COR-L47 (cell line): Measurements from ENCODE around the gene MYBPHL.

ENCODE experiments used
- DNase-seq: peaks from one replicate; lab custom pipeline; 2025; lab: John Stamatoyannopoulos, UW

The MYBPHL gene

DNA sequence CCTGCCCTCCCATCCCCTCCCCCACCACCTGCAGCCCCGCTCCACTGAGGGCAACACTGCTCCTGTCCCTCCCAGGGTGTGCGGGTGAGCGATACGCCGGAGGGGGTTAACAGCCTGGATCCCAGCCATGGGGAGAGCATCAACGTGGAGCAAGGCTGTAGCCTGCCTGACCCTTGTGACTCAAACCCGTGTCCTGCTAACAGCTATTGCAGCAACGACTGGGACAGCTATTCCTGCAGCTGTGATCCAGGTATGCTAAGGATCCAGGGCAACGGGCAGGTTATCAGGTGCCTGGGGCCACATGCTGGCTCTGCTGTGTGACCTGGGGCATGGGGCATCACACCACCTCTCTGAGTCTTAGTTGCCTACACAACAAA, 42.4 kb downstream of the MYBPHL start:
- no peak for DNase-seq

DNA sequence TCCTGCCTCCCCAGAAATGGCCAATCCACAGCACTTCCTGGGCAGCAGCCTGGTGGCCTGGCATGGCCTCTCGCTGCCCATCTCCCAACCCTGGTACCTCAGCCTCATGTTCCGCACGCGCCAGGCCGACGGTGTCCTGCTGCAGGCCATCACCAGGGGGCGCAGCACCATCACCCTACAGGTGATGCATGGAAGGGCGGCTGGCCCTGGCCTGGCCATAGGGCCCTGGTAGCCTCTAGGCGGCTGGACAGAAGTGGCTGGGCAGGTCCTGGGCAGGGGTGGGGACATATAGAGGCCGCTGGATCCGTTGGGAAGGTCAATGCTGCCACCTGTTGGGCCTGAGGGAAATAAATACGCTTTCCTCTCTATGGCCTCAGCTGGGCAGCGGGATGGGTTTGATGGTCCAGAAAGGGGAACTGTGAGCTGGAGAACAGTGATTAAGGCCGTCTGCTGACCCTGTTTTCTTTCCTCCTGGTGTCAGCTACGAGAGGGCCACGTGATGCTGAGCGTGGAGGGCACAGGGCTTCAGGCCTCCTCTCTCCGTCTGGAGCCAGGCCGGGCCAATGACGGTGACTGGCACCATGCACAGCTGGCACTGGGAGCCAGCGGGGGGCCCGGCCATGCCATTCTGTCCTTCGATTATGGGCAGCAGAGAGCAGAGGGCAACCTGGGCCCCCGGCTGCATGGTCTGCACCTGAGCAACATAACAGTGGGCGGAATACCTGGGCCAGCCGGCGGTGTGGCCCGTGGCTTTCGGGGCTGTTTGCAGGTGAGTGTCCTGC, 43.0 kb downstream of the MYBPHL start:
- peak; percentile 50 for DNase-seq

DNA sequence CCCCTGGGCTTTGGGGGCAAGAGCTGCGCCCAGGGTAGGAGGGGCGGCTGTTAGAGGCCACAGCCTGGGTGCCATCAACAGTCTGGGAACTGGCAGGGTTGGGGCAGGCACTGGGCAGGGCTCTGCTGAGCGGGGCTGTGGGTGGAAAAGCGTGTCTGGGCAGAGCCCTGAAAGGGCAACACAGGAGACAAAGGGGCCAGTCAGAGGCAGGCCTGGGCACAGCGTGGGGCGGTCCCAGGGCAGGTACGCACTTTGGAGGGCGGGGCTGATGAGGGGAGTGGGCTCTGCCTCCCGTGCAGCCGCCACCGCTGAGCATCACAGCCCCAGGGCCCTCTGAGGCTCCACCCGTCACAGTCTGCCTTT, 43.6 kb downstream of the MYBPHL start:
- DNase-seq = peak; percentile 18

DNA sequence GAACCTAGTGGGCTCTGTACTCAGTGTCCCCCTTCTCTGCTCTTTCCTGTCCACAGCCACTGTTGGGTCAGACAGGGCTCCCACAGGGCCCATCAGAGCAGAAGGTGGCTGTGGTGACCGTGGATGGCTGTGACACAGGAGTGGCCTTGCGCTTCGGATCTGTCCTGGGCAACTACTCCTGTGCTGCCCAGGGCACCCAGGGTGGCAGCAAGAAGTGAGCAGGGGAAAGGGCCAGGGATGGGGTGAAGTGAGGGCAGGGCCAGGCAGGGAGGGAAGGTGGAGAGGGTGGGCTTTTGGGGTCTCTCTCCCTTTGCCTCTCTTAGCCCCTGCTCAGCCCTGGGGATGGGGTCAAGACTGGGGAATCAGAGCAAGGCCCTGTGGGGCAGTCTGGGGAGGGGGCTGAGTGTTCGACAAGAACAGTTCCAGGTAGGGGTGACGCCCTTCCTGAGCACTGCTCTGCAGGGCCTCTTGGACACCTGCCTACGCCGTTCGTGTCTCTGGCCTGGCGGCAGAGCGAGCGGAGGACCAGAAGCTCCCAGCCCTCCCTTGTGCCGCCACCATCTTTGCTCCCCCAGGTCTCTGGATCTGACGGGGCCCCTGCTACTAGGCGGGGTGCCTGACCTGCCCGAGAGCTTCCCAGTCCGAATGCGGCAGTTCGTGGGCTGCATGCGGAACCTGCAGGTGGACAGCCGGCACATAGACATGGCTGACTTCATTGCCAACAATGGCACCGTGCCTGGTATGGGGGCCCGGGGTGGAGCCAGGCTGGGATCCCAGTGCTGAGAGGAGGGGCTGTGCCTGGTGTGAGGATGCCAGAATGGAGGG, 44.4 kb downstream of the MYBPHL start:
- DNase-seq = no peak

DNA sequence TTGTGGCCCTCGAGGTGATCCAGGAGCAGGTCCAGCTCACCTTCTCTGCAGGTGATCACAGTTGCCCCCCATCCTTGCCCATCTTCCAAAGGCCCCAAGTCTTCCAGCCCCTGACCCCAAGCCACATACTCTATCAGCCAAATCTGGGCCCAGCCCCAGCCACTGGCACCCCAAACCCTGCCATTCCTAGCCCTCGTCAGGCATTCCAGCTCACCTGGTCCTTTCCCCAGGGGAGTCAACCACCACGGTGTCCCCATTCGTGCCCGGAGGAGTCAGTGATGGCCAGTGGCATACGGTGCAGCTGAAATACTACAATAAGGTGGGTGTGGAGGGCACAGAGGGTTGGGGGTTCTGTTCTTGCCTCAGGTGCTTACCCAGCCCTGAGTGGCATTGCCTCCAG, 45.2 kb downstream of the MYBPHL start:
- no peak for DNase-seq

DNA sequence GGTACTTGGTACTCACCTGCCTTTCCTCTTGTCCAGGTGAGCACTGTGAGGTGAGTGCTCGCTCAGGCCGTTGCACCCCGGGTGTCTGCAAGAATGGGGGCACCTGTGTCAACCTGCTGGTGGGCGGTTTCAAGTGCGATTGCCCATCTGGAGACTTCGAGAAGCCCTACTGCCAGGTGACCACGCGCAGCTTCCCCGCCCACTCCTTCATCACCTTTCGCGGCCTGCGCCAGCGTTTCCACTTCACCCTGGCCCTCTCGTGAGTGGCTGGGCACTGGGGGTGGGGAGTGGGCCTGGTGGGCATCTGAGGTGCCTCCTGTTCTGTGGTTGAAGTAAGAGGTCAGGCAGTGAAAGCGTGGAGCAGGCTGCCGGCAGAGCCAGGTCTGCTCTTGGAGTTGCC, 45.8 kb downstream of the MYBPHL start:
- no peak for DNase-seq

DNA sequence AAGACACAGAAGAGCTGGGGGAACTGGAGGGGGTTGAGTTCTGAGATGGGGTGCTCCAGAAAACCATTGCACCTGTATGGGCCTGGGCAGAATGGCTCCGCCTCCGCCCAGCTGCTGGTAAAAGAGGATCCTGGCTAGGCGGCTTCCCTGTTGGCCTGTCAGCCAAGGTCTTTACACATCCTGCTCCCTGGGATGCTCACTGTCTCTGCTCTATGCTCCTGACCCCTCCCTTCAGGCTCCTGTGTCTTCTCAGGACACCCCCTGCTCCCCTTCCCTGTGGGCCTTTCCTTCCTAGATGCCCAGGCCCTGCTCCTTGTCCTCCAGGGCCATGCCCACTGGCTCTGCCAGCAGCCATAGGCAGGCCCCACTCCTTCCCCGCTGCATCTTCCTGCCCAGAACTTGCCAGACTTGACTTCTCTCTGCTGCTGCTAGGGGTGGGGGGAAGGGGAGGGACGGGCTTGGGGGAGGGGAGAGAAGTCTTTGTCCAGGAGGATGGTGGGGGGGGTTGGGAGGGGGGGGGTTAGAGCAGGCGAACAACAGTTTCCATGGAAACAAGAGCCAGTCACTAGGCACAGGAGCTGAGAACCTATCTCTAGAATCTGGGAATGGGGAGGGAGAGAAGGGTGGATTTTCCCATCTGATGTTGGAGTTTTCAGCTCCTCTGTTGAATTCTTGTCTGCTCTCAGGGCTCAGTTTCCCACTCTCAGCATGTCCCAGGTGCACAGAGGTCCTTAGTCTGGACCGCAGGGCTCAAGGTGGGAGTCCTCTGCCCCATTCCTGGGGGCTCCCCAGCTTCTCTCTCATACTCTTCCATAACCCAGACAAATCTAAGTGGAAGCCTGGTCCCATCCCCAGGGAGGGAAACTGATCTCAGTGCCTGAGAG, 46.9 kb downstream of the MYBPHL start:
- no peak for DNase-seq

DNA sequence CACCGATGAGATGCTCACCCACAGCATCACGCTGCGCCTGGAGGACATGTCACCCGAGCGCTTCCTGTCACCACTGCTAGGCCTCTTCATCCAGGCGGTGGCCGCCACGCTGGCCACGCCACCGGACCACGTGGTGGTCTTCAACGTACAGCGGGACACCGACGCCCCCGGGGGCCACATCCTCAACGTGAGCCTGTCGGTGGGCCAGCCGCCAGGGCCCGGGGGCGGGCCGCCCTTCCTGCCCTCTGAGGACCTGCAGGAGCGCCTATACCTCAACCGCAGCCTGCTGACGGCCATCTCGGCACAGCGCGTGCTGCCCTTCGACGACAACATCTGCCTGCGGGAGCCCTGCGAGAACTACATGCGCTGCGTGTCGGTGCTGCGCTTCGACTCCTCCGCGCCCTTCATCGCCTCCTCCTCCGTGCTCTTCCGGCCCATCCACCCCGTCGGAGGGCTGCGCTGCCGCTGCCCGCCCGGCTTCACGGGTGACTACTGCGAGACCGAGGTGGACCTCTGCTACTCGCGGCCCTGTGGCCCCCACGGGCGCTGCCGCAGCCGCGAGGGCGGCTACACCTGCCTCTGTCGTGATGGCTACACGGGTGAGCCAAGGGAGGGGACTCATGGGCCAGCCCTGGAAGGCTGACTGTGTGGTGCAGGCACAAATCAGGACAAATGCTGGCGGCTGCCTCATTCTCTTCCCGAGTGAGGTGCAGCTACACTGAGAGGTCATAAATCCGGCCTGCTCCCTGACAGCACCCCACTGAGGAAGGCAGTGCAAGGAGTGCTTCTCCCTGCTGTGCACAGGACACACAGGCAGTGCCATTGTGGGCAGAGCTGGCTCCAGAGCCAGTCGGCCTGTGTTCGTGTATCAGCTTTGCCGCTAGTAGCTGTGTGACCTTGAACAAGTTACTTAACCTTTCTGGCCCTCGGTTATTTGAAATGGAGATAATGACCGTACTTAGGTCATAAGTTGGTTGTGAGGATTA, 48.0 kb downstream of the MYBPHL start:
- DNase-seq = no peak

DNA sequence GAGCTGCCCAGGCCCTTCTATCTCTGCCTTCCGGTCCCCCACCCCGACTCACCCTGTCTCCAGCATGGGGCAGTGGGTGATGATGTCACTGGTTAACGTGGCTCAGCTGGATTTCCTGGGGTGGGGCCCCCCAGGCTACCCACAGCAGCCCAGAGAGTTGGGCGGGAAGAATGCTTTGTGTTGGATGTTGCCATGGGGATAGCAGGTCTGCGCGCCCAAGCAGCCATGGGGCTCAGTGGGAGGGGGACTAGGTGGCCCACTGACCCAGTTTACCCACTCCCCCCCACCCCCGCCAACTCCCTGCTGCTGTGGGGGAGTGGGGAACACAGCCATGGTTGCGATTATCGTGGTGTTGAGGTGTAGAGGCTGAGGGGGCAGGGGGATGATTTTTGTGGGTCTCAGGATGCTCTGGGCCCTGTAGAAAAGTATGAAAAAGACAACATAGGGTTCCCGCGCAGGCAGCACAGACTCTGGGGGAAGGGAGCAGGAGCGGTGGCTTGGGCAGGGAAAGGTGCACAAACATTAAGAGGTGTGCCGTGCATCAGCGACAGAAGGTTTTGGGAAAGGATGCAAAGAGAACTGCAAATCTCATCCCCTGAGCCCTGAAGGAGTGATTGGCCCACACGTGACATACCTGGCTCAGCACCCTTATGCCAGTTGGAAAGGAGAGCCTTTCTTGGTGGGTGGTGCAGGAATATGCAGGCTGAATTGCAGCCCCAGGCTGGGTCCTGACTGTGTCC, 49.0 kb downstream of the MYBPHL start:
- peak; percentile 6 for DNase-seq

DNA sequence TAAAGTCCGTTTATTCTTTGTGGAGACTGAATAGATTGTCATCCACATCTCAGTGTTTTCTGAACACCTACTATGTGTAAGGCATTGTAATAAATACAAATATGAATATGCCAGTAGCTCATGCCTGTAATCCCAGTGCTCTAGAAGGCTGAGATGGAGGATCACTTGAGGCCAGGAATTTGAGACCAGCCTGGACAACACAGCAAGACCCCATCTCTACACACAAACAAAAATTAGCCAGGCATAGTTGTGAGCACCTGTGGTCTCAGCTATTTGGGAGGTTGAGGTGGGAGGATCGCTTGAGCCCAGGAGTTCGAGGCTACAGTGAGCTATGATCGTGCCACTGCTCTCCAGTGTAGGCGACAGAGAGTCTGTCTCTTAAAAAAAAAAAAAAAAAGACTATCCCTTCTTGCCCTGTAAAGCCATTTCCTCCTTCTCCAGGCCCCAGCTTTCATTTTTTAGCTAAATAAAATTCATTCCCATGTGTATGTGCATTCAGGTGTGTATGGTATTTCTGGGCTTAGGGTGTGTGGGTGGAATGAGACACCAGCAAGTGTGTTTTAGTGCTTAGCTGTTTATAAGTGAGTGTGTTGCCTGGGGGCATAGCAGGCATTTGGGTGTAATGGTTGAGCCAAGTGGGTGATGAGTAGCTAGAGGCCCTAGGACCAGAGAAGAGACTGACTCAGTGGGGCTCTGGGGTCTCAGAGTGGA, 49.7 kb downstream of the MYBPHL start:
- DNase-seq = no peak

DNA sequence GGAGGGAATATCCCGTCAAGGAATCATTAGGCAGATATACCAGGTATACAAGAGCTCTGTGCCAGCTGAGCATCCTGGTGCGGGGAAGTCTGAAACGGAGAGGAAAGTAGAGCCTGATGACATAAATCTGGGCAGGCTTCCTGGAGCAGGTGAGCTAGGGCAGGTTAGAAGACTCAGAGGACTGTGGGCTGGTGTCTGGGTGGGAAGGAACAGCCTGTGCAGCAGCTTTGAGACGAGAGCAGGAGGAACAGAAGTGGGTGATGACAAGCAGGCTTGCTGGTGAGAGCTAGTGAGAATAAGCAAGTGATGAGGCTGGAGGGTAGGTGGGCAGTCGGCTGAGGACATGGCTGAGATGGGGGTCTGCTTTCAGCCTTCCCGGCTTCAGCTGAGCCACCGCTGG, 50.7 kb downstream of the MYBPHL start:
- DNase-seq = no peak

DNA sequence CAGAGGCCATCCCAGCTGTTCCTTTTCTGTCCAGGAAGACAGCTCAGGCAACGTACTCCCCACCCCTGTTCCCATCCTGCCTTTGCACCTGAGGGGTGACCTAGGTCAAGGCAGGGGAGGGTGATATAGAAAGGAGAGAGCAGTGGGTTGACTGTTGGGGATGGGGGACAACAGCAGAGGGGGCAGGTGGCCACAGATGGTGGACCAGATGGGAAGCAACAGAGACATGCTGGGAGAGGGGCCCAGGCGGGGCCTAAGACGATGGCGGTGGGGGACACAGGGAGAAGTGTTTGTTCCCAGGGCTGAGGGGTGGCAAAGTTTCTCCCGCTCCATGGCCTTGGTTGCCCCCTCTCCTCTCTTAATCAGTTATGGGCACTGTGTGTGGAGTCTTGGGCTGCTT, 51.1 kb downstream of the MYBPHL start:
- DNase-seq = no peak

DNA sequence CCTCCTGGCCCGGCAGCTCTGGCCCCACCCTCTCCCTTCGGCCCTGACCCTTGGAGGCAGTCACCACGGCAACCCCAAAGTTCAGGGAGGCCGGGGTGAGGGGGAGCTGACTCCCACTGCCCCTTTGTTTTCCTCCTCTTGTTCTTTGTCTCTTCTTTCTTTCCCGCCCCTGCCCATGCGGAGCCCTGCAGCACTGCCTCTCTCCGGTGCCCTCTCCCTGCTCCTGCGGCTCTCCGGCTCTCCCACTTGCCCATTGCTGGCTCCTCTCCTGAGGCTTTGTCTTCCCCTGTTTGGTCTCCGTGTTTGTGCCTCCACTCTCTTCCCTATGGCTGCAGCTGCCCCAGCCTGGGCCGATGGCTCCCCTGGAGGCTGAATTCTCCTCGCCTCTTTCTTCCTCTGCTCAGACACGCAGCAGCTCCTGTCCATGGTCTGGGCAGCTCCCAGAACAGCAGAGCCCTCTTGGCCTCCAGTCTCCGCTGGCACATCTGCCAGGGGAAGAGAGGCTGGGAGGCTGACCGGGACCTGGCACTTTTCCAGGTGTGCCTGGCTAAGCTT, 51.6 kb downstream of the MYBPHL start:
- no peak for DNase-seq

DNA sequence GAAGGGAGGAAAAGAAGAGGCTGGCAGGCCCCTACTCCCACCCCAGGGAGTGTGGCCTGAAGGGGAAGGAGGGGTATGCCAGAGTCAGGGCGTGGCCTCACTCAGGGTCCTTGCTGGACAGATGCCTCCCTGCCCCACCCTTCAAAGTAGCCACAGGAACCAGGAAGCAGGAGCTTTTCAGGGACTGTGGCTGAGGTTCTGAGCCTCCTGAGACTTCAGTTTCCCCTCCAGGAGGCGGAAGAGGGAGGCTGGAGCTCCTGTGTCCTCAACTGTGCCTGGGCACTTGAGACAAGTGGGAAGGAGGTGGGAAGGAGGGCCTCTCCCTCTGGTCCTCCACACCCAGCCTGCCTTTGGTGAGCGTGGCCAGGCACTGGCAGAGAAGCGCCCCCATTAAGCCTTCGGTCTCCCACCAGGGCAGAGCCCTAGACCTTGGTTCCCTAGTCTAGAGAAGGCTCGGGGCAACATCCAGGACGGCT, 52.2 kb downstream of the MYBPHL start:
- peak; percentile 14 for DNase-seq

DNA sequence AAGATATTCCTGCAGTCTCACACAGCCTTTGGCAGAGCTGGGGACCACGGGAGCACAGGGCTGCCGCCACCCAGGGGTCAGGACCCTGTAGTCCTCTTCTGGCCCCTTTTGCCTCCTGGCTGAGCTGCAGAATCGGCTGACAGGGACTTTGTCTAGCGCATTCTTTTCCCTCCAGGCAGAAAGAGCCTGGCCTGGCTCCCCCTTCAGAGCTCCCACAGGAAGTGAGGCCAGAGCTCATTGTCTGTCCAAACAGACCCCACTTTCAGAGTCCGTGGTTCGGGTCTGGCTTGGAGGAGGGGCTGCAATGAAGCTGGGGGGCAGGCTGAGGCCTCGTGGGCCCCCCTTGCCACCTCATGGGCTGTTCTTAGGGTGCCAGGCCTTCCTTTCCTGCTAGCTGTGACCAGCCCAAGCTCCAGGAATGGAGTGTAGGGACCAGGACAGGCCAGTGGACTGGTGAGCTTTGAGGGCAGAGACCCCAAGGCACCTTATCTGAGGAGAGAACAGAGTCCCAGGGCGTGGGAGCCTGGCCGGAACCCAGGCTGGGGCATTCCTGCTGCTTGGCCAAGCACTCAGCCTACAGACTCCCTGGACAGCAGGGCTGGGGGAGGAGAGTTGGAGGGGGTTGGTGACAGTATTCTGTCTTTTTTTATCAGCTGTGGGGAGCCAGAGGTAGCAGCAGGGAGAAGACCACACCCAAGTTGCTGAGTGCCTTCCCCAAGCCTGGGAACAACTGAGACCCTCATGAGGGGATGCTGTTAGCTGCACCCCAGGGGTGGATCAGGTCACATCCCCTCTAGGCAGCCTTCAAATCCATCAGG, 52.8 kb downstream of the MYBPHL start:
- DNase-seq = no peak

DNA sequence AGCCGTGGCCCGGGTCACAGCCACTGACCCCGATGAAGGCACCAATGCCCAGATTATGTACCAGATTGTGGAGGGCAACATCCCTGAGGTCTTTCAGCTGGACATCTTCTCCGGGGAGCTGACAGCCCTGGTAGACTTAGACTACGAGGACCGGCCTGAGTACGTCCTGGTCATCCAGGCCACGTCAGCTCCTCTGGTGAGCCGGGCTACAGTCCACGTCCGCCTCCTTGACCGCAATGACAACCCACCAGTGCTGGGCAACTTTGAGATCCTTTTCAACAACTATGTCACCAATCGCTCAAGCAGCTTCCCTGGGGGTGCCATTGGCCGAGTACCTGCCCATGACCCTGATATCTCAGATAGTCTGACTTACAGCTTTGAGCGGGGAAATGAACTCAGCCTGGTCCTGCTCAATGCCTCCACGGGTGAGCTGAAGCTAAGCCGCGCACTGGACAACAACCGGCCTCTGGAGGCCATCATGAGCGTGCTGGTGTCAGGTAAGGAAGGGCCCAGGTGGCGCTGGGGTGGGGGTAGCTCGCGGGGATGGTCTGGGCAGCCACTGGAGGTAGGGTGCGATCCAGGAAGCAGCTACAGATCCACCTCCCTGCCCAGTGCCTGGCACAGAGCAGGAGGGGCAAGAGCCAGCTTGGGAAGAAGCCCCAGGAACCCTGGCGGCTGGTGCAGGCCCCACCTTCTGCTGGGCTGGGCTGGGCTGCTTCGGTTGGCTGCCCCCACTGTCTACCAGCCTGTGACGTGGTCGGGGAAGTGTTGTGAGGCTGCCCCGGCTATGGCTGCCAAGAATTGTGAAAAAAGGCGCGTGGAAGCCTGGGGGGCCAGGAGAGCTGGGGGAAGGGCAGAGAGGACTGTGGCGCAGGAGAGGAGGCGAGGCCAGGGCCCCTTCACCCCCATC, 53.7 kb downstream of the MYBPHL start:
- peak; percentile 72 for DNase-seq

DNA sequence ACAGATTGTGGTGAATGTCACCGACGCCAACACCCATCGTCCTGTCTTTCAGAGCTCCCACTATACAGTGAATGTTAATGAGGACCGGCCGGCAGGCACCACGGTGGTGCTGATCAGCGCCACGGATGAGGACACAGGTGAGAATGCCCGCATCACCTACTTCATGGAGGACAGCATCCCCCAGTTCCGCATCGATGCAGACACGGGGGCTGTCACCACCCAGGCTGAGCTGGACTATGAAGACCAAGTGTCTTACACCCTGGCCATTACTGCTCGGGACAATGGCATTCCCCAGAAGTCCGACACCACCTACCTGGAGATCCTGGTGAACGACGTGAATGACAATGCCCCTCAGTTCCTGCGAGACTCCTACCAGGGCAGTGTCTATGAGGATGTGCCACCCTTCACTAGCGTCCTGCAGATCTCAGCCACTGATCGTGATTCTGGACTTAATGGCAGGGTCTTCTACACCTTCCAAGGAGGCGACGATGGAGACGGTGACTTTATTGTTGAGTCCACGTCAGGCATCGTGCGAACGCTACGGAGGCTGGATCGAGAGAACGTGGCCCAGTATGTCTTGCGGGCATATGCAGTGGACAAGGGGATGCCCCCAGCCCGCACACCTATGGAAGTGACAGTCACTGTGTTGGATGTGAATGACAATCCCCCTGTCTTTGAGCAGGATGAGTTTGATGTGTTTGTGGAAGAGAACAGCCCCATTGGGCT, 54.5 kb downstream of the MYBPHL start:
- DNase-seq = no peak
